ENCODE data around the gene CLDN5.
A peak's percentile ranks its signal among the peaks of the same experiment; 100 is the strongest.

Gene CLDN5

DNA sequence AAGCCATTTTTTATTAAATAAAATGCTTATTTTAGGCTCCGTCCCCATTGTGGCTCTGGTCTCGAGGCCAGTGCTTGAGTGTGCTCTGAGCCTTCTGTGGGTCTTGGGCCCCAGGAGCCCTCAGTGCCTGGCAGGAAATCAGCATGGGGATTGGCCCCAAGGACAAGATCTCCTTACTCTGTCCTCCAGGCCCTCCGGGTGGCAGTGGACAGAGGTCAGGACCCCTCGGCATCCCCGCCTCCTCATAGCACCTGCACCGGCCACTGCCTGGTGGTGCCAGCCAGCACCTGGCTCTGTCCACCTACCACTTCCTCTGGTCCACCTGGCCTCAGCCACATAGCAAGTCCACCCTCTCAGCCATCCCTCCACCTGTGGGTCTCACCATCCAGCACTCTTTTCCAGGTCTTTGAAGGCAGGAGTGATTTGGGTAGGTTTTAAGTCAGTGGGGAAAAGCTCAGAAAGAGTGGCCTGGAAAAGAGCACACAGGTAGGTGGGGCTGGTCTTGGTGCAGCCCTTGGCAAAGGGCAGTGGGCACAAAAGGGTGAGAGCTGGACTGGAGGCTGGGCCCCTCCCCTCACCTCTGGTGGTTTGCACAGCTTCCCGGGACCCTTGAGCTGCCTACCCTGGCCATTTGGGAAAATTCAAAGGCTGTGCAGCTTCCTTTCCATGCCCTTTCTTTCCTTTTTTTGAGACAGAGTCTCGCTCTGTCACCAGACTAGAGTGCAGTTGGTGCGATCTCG lies 3.5 kb downstream of the CLDN5 start:
- DNase-seq, result no peak

DNA sequence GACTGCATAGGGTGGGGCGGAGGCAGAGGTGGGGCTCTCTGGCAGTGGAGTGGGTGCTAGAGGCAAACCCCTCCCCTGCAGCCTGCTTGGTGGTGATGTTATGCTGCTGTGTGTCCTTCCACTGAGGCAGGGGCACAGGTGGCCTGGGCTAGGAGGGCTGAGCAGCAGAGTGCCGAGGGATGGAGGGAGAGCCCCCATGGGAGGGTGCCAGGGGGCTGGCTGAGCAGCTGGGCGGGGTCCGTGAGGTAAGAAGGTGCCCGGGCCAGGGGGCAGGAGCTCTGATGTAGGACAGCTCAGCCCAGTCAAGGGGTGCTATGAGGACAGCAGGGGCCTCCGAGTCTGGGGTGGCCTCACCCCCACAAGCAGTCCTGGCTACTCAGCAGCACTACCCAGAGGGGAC lies 4.2 kb downstream of the CLDN5 start:
- DNase-seq, result no peak

DNA sequence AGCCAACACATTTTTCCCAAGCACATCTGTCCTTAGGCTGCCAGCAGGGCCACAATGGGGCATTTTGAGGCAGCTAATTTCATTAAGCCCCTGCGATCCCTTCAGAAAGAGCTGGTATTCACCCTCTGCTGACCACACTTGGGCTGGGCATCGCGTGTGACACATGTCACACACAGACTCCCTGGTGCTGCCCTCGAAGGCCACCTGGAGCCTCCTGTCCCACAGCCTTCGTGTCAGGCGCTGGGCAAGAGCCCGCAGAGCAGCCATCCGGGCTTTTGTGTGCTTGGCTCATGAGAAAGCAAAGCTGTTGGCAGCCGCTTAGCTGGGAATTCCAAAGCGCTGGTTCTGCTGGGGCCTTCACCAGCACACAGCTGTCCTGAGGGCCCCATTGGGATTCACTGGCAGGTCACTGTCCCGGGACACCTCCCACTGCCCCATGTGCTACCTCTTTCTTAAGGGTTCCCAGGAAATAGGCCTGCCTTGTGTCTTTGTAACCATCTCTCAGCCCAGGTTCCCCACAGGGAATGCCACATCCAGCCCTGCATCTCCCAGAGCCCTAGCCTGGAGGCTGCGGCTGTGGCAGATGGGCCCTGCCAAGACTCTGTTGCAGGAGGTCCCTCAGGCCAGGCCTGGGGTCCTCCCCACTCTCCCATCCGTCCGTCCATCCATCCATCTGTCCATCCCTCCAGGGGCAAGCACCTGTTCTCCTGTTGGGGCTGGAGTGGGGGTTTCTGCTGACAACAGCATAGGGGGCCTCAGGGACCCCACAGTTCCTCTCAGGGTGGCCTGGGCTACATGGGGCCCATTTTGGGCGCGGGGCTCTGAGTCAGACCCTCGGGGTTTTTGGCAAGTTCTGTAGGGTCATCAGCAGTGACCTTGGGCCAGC lies 4.9 kb downstream of the CLDN5 start:
- DNase-seq, result no peak

DNA sequence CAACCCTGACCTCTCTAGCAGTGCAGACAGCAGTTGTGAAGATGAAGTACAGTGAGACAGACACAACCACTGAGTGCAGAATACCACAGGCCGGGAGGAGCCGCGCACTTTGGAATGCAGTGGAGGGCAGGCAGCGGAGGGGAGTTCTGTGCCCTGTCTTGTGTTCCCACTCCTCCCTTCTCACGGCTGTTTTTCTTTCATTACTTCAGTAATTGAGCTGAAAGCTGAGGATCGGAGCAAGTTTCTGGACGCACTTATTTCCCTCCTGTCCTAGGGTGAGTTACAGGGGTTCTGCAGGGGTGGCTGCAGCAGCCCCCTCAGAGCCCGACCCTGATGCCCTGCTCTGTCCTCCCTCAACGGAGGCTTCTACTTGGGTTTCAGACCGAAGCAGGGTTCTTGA lies 5.6 kb downstream of the CLDN5 start:
- DNase-seq, result no peak

DNA sequence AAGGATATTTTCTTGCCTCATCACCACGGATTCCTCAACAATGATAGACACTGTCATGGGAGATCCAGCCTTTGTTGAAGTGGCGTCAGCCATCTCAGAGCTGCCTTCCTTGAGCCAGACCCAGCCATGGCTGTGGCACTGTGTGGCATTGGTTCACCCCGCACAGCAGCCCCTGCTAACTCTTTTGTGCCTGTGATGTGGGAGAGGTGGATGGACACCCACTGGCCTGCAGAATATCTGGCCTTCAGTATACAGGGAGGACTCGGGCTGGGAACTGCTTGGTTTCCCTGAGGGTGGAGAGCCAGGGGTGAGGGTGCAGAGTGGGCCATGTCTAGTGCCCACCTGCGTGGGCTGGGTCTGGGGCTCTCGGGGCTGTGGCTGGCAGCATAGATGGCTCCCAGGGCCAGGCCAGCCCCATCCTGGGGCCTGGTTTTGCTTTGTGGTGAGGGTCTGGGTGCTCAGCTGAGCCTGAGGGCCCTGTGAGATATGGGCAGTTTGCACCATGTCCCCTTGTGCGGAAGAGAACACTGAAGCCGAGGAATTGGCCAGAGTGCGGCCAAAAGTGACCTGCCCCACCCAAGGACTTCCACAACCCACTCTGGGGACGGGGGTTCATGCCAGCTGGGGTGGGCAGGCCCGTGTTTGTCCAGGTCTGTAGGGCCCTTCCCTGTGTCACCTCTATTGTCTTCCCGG lies 6.1 kb downstream of the CLDN5 start:
- no peak for DNase-seq

DNA sequence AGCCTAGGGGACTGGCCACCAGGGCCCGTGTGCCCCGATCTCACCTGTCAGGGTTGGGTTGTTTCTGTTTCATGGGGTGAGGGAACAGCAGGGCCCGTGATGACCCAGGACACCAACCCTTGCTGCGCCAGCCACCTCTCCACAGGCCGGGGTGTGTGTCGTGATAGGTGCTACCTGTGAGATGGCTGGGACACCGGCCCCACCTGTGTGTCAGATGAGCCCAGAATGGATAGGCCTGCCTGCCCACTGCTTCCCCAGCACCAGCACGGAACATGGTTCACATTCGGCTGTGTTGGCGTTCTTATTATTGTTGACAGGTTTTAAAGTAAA lies 7.1 kb downstream of the CLDN5 start:
- DNase-seq, result no peak

DNA sequence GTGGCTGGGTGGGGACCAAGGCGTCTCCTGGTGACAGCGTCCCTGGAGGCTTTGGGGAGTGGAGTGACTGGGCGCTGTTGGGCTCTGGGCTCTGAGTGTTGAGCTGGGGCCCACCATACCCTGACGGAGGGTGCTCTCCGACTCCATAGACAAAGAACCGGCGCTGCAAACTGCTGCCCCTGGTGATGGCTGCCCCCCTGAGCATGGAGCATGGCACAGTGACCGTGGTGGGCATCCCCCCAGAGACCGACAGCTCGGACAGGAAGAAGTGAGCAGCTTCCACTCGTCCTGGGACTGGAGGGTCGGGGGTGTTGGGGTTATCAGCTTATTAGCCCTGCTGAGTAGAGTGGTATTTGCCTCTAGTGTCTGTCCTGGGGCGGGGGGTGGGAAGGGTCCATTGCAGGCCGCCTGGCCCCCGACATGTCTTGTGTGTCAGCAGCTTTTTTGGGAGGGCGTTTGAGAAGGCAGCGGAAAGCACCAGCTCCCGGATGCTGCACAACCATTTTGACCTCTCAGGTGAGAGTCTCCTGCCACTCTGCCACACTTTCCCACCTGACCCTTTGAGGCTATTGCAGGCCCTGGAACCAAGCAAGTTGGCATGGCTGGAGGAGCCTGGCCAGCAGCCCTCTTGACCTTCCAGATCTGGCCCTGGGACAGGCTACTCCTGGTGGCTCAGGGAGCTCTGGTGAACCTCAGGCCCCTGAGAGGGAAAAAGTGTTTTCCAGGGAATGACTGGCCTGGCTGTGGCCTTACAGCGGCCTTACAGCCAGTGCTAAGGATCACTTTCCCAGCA lies 7.6 kb downstream of the CLDN5 start:
- DNase-seq, result no peak

DNA sequence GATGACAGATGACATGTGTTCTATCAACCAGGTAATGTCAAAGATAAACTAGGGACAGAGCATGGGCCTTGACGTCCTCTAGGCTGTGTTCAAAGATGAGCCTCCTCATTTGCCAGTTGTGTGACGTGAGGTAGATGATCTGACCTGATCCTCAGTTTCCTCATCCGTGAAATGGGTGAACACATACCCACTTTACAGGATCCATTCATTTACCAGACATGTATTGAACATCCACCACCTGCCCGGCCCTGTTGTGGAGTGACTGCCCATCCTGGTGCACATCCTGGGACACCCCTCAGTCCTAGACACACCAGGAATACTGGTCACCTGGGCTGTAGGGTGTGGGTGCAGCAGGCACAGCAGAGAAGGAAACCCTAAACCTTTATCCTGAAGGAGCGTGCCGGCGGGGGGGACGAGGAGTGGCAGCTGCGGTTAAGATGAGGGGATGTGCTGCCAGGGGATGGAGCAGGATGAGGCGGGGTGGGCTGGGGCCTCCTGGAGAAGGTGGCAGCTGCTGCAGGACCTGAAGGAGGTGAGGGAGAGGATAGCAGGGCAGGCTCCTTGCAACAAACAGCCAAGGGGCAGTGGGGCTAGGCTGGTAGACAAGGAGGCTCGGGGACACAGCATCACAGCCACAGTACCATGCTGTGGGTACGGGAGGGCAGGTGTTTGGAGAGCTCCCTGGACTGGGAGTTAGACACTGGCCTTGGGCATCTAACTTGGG lies 8.4 kb downstream of the CLDN5 start:
- no peak for DNase-seq

DNA sequence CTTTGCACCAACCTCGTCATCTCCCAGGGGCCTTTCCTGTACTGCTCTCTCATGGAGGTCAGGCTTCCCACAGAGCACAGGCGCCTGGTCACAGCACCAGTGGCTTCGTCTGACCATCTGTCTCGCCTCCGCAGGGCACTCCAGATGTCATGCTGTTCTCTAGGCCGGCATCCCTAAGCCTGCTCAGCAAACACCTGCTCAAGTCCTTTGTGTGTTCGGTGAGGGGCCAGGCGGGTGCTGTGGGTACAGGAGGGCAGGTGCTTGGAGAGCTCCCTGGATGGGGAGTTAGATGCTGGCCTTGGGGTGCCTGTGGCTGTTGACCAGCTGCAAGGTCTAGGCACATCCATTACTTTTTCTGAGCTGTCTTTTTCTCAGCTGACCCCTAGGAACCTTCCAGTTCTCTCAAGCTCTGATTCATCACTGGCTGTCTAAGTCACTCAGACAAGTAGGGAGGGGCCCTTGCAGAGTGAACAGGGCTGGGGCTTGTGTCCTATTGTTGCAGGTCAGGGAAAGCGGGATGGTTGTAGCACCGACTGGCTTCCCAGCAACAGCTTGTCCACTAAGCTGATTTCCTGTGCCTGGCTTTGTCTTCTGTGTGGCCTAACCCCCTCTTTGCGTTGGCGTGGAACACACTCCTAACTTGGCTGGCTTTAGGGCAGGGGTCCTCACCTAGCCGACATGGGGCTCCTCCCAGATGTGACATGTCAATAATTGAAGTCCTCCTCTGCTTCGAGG lies 9.2 kb downstream of the CLDN5 start:
- peak; percentile 50 for DNase-seq

DNA sequence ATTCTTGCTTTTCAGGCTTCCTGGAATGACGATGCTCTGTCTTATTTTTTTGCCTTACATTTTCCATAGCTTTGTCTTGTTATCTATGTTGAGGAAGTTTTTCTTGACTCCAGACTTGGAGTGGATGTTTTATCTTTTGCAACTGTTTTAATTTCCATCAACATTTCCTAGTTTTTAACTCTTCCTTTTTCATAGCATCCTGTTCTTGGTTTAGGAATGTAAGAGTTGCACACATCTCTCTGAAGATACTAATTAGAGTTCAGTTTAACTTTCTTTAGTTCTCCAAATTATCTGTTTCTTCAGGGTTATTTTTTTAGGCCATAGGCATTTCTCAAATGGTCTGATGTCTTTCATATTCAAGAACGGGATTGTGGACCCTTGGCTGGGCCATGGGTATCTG lies 10.4 kb downstream of the CLDN5 start:
- no peak for DNase-seq

DNA sequence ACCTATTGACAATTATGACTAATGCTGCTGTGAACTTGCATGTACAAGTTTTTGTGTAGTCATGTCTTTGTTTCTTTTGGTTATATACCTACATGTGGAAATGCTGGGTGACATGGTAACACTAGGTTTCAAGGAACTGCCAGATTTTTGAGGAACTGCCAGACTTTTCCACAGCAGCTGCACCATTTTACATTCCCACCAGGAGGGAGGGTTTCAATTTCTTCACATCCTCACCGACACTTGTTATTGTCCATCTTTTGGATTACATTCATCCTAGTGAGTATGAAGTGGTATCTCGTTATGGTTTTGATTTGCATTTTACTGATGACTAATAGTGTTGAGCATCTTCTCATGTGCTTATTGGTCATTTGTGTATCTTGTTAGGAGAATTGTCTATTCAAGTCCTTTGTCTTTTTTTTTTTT lies 13.3 kb downstream of the CLDN5 start:
- DNase-seq, result no peak

DNA sequence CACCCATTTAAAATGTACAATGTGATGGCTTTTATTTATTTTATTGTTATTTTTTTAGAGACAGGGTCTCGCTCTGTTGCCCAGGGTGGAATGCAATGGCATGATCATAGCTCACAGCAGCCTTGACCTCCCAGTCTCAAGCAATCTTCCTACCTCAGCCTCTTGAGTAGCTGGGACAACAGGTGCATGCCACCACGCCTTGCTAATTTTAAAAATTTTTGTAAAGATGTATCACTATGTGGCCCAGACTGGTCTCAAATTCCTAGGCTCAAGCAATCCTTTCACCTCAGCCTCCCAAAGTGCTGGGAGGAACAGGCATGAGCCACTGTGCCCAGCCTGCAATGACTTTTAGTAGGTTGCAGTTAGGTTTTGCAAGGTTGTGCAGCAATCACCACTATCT lies 14.3 kb downstream of the CLDN5 start:
- no peak for DNase-seq

DNA sequence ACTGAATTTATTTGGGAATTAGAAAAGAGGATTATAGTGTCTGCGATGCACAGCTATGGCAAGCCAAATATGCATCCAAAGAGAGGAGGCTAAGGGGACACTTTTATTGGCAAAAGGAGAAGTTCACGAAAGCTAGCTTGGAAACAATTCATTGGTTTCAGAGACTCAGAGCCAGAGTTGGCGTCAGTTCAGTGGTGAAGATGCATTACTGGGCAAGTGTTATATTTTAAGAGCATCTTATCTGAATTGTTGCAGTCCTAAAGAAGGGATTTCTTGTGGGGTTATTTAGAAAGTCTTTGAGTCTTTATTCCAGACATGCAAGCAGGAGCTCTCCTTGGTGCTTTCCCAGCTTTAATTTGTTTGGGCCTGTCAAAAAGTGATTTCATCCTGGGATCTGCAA lies 15.0 kb downstream of the CLDN5 start:
- no peak for DNase-seq

DNA sequence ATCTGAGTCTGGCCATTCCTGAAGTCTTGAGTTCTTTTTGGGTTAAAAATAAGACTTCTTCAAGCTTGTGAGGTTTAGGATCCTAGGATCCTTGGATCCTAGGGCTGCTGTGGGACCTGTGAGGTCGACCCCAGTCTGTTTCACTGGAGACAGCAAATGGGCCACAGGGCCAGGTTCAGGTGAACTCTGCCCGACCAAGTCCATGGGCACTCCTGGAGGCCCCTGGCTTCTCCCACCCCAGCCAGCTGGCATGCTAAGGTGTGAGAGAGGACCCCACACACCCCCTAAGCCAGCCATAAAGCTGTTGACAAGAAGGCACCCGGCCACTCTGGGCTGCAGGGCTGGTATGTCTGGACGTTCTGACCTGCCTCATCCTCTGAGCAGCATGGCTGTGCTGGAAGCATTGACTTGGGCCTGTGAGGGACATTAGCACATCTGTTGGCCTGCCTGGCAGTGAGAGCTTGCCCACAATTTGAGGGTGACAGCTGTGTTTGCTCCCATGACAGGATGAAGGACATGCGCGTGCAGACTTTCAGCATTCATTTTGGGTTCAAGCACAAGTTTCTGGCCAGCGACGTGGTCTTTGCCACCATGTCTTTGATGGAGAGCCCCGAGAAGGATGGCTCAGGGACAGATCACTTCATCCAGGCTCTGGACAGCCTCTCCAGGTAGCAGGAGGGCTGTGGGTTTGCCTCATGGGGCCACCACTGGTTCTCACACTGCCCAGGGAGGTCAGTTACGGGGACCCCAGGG lies 16.0 kb downstream of the CLDN5 start:
- DNase-seq, result no peak

DNA sequence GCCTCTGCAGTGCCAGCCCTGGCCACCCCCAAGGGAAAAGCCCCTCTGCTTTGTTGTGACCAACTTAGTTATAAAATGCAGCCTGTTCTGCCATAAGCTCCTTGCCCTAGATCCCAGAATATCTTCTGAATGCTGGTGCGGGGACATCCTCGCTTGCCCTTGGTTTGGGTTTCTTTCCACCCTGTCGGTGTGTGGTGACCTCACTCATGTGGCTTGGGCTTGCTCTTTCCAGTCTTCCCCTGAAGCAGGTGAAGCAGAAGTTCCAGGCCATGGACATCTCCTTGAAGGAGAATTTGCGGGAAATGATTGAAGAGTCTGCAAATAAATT lies 16.7 kb downstream of the CLDN5 start:
- no peak for DNase-seq

DNA sequence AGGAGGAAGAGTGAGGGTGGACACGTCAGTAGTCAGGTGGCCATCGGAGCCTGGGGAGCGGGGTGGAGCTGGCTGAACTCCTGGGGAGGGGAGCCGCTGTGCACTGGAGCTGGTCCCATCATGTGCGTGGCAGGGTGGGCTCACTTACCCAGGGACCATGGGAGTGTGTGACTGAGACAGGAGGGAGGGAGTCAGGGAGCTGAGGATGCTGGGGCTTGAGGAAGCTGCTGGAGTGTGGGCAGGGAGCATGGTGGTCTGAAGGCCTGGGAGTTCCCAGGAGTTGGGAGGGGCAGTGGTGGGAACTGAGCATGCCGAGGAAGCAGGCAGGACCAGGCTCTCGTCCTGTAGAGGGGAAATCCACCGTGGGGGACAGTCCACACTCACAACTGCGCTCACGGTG lies 18.0 kb downstream of the CLDN5 start:
- DNase-seq, result no peak

DNA sequence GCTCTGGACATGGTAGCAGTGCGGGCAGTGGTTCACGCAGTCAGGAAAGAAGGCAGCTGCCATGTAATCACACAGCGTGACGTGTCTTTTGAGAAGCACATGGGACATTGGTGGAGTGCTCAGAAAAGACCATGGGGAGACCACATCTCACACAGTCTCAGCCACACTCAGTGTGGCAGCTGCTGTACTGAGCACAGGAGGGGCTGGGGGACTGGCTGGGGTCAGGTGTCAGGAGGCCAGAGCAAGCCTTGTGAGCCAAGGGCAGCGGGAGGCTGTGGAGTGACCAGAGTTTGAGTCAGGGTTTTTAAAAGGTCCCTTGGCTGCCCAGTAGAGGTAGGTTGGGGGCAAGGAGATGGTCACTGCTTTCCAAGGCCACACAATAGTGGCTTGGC lies 18.5 kb downstream of the CLDN5 start:
- no peak for DNase-seq

DNA sequence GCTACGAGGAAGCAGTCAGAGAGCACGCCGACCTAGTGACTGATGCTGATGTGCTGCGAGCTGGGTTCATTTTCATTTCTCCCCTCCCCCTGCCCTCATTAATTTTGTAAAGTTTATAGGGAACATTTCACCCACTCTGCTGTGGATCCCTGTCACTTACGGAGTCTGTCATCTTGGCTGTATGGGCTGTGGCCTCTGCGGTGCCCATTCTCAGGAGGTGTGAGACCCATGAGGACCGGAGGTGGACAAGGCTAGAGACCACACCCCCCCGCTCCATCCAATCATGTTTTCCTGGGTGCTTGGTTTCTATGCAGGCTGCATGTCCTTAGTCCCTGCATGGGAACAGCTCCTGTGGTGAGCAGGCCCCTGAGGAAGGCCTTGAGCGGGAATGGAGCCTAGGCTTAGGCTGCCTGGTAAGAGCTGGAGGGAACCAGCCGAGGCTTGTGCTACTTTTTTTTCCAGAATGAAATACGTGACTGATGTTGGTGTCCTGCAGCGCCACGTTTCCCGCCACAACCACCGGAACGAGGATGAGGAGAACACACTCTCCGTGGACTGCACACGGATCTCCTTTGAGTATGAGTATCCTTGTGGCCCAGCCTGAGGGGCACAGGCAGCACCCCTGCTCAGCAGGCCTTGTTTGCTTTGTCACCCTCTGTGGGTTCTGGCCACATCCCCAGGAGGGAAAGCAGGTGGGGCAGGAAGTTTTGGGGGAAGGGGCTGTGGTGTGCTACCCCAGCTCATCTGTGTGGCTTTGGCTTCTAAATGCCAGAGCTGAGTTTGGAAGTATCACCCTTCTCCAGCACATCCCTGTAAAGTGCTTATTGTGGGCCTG lies 19.1 kb downstream of the CLDN5 start:
- DNase-seq, result no peak

DNA sequence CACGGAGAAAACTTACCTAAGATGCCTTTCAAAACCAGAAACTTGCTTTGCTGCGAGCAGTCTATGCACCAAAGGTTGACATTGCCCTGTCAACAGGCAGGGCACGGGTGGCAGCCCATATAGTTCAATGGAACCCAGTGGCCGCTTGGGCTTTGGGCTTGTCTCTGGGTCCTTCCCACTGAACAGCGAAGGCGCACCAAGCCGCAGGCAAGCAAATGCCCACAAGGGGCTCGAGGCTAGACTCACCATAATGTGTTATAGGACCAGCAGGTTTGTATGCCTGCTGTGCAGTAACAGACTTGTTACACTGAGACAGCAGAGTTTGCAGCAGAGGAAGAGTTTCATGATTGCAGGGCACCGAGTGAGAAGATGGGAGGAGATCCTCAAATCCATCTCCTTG lies 20.3 kb downstream of the CLDN5 start:
- DNase-seq, result no peak

DNA sequence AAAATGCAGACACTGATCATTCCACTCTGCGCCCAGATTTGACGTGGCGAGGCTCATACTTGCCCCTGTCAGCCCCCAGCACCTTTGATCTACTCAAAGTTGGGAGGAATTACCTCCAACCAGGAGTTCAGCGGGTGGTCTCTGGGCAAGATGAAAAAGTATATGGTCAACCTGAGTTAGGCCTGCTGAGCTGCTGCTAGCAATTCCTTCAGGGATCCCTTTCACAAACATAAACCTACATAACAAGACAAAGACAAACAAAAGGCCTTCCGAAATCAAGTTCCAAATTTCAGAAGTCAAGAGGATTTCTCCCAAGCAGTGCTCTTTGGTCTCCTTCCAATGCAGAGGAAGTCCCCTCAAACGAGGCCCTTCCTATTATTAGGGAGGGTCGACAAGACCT lies 20.8 kb downstream of the CLDN5 start:
- no peak for DNase-seq
